Right lobe of liver (tissue), 4 donors: ENCODE results near the gene MAPKAPK2.

Experiments
- CTCF ChIP-seq, 4 donors: fragments of 200-600 bp in 3 of 4; fragments of 450-650 bp in 1 of 4; IDR thresholded peaks; one replicate each; pipeline versions ENCODE4 v1.5.1 to v1.8.0; 2016 to 2022; ENCODE audit warnings: antibody characterized with exemption in 4 of 4, mild to moderate bottlenecking in 2 of 4
- POLR2A ChIP-seq: fragments of 450-650 bp; IDR thresholded peaks from one replicate; pipeline ENCODE4 v1.6.1; 2017; ENCODE audit warnings: antibody characterized with exemption, mild to moderate bottlenecking
- donor health status: DM: no; HTN: no; CAD: no.
- donor health status: DM: no; HTN: no; CAD: no.
- donor health status: DM: no; HTN: yes; CAD: no.

GRCh38 chr1:206782448-206782847, 97.7 kb downstream of the MAPKAPK2 start:
- TF ChIP-seq CTCF (IDR thresholded peaks at IDR 0.05) (no peak), POLR2A (no peak)
